Glutamatergic neuron (in vitro differentiated cells): ENCODE measurements around the gene SIRT5. TPM values are rescaled to one million over a fixed set of nuclear protein-coding genes. Genes with fewer than 3 reads are reported as not detected.

ENCODE experiments used
- DNase-seq: peaks from one replicate; pipeline ENCODE4 v3.0.0; 2022
- H3K27ac Mint-ChIP-seq: one replicate; pipeline ENCODE4 v1.8.0; 2020; ENCODE audit warnings: mild to moderate bottlenecking, mixed read lengths, inconsistent platforms; ENCODE audit not compliant: unreplicated experiment
- H3K27me3 Mint-ChIP-seq: one replicate; pipeline ENCODE4 v1.8.0; 2020; ENCODE audit warnings: mild to moderate bottlenecking, moderate library complexity, mixed read lengths, inconsistent platforms; ENCODE audit not compliant: unreplicated experiment
- H3K36me3 Mint-ChIP-seq: one replicate; pipeline ENCODE4 v1.8.0; 2020; ENCODE audit warnings: mild to moderate bottlenecking, mixed read lengths, inconsistent platforms; ENCODE audit not compliant: unreplicated experiment
- H3K4me1 Mint-ChIP-seq: one replicate; pipeline ENCODE4 v1.8.0; 2020; ENCODE audit warnings: mild to moderate bottlenecking, low read depth, mixed read lengths, inconsistent platforms; ENCODE audit not compliant: unreplicated experiment
- H3K4me3 Mint-ChIP-seq: one replicate; pipeline ENCODE4 v1.8.0; 2020; ENCODE audit warnings: mild to moderate bottlenecking, mixed read lengths, inconsistent platforms; ENCODE audit not compliant: unreplicated experiment
- H3K9me3 Mint-ChIP-seq: one replicate; pipeline ENCODE4 v1.8.0; 2020; ENCODE audit warnings: mild to moderate bottlenecking, moderate library complexity, mixed read lengths, inconsistent platforms; ENCODE audit not compliant: unreplicated experiment
- total RNA-seq: library from RNA; stranded (reverse); fragmentation: NEBNext Ultra II Directional; extraction: Animal tissue kit (Norgen Biotek cat#: 25700); gene quantifications from one replicate; pipeline ENCODE4 v1.2.1, GENCODE V29; 2021; ENCODE audit not compliant: unreplicated experiment
- TF ChIP-seq, protein P1 (sequence below): fragments of 200-600 bp; sonication (generic); IDR thresholded peaks from one replicate; pipeline ENCODE4 v1.5.0; 2021; ENCODE audit not compliant: partially characterized antibody, unreplicated experiment

Gene SIRT5
- total RNA-seq, 1 donor from 2014 or later, result 4.9 TPM

DNA sequence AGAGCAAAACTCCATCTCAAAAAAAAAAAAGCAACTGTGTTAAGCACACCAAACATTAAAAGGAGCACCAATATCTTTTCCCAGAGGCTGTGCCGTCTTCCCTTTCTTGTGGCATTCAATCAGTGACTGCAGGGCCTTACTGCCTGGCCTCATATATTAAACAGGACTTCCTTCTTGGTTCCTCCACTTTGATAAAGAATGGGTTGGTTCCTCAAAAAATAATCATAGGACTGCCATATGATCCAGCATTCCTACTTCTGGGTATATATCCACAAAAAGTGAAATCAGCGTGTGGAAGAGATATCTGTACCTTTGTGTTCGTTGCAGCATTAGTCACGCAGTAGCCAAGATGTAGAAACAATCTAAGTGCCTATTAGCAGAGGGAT, 46.7 kb upstream of the SIRT5 start:
- H3K27me3 Mint-ChIP-seq, result no peaks in the 10 kb centered on the region
- no peak overlapping the region for H3K4me3 Mint-ChIP-seq
- H3K36me3 Mint-ChIP-seq, result no peaks in the 10 kb centered on the region
- peaks cover 4% of the 10 kb centered on the region for H3K9me3 Mint-ChIP-seq
- peaks cover 15% of the 10 kb centered on the region for H3K4me1 Mint-ChIP-seq
- DNase-seq, result no peak
- TF ChIP-seq, protein P1, sequence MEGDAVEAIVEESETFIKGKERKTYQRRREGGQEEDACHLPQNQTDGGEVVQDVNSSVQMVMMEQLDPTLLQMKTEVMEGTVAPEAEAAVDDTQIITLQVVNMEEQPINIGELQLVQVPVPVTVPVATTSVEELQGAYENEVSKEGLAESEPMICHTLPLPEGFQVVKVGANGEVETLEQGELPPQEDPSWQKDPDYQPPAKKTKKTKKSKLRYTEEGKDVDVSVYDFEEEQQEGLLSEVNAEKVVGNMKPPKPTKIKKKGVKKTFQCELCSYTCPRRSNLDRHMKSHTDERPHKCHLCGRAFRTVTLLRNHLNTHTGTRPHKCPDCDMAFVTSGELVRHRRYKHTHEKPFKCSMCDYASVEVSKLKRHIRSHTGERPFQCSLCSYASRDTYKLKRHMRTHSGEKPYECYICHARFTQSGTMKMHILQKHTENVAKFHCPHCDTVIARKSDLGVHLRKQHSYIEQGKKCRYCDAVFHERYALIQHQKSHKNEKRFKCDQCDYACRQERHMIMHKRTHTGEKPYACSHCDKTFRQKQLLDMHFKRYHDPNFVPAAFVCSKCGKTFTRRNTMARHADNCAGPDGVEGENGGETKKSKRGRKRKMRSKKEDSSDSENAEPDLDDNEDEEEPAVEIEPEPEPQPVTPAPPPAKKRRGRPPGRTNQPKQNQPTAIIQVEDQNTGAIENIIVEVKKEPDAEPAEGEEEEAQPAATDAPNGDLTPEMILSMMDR, result no peak
- no peak overlapping the region for H3K27ac Mint-ChIP-seq

DNA sequence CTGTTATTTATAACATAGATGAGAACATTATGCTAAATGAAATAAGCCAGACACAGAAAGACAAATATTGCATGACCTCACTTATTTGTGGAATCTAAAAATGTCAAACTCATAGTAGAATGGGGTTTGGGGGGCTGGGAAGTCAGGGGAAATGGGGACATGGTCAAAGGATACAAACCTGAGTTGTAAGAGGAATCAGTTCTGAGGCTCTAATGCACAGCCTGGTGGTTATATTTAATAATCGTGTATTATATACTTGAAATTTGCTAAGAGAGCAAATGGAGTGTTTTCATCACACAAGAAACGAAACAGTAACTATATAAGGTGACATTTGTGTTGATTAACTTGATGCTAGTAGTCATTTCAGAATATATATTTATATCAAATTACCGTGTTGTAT, 46.2 kb upstream of the SIRT5 start:
- no peak overlapping the region for H3K27ac Mint-ChIP-seq
- no peaks in the 10 kb centered on the region for H3K27me3 Mint-ChIP-seq
- DNase-seq, result no peak
- H3K9me3 Mint-ChIP-seq, result peaks cover 4% of the 10 kb centered on the region
- H3K36me3 Mint-ChIP-seq, result no peaks in the 10 kb centered on the region
- TF ChIP-seq, protein P1, result no peak
- H3K4me1 Mint-ChIP-seq, result peaks cover 15% of the 10 kb centered on the region
- H3K4me3 Mint-ChIP-seq, result no peak overlapping the region

GRCh38 chr6:13528777-13529343, 45.5 kb upstream of the SIRT5 start:
- H3K27ac Mint-ChIP-seq, result no peak overlapping the region
- peaks cover 11% of the 10 kb centered on the region for H3K4me1 Mint-ChIP-seq
- TF ChIP-seq, protein P1, result no peak
- H3K4me3 Mint-ChIP-seq, result no peak overlapping the region
- no peaks in the 10 kb centered on the region for H3K27me3 Mint-ChIP-seq
- H3K9me3 Mint-ChIP-seq, result peaks cover 4% of the 10 kb centered on the region
- no peaks in the 10 kb centered on the region for H3K36me3 Mint-ChIP-seq
- DNase-seq, result no peak

- Mint-ChIP-seq H3K4me1 (peaks cover 3% of the 10 kb centered on the region), H3K27ac (no peak overlapping the region), H3K4me3 (no peak overlapping the region), H3K36me3 (no peaks in the 10 kb centered on the region), H3K9me3 (peaks cover 4% of the 10 kb centered on the region), H3K27me3 (no peaks in the 10 kb centered on the region)
- TF ChIP-seq, protein P1, result no peak
- no peak for DNase-seq
These were observed 42.4 kb upstream of the SIRT5 start for GRCh38 chr6:13531956-13532355.

DNA sequence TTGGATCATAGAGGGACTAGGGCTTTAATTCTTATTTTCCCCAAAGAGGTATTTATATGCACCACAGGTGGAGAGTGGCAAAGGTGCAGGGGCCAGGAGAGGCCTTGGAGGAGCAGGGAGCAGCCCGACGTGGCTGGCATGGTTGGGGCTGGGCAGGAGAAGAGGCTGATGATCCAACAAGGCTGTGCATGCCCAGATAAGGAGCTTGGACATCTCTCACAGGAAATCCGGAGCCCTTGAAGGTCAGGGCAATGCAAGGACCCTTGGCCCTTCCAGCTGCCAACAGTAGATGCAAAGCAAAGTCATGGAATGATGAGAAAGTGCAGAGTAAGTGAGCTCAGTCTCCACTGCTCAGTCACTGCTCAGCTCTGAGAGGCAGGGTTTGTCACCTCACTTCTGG, 39.9 kb upstream of the SIRT5 start:
- Mint-ChIP-seq H3K27me3 (no peaks in the 10 kb centered on the region), H3K27ac (no peak overlapping the region), H3K9me3 (peaks cover 2% of the 10 kb centered on the region), H3K4me1 (no peaks in the 10 kb centered on the region), H3K36me3 (no peaks in the 10 kb centered on the region), H3K4me3 (no peak overlapping the region)
- no peak for DNase-seq
- TF ChIP-seq, protein P1, result no peak
